Esophagus squamous epithelium (tissue), 5 donors: ENCODE measurements around the gene SV2C. TPM values are rescaled to one million over a fixed set of nuclear protein-coding genes. Genes with fewer than 3 reads are reported as not detected.

Experiments
- DNase-seq: peaks from one replicate; lab custom pipeline; 2025; lab: John Stamatoyannopoulos, UW
- H3K27ac ChIP-seq, 4 donors: fragments of 200-600 bp; sonication (generic); one replicate each; pipeline ENCODE4 v1.5.1; 2016 to 2019; ENCODE audit warnings: mild to moderate bottlenecking in 1 of 4
- H3K27me3 ChIP-seq, 4 donors: fragments of 200-600 bp; sonication (generic); 1 replicate in 3 of 4; 2 replicates in 1 of 4; pipeline versions ENCODE4 v1.5.1 to v1.6.0; 2017 to 2021; ENCODE audit warnings: antibody characterized with exemption in 1 of 4
- H3K36me3 ChIP-seq, 3 donors: fragments of 200-600 bp; sonication (generic); one replicate each; pipeline ENCODE4 v1.5.1; 2016 to 2019
- H3K4me1 ChIP-seq, 3 donors: fragments of 200-600 bp; sonication (generic); one replicate each; pipeline ENCODE4 v1.5.1; 2017 to 2019
- H3K4me3 ChIP-seq, 4 donors: fragments of 200-600 bp; sonication (generic); 1 replicate in 3 of 4; 2 replicates in 1 of 4; pipeline ENCODE4 v1.5.1; 2016 to 2019; ENCODE audit warnings: mild to moderate bottlenecking in 2 of 4, moderate library complexity in 1 of 4
- H3K9me3 ChIP-seq, 3 donors: fragments of 200-600 bp; sonication (generic); one replicate each; pipeline ENCODE4 v1.5.1; 2016 to 2019
- CTCF ChIP-seq, 6 experiments: fragments of 450-650 bp in 4 of 6; fragments of 200-600 bp in 2 of 6; sonication (generic) in 2 of 6; IDR thresholded peaks; one replicate each; pipeline ENCODE4 v1.5.1; 2016 to 2019; ENCODE audit warnings: antibody characterized with exemption in 6 of 6, mild to moderate bottlenecking in 4 of 6, moderate library complexity in 4 of 6
- POLR2A ChIP-seq, 4 donors: fragments of 450-650 bp; IDR thresholded peaks; one replicate each; pipeline ENCODE4 v1.6.1; 2017; ENCODE audit warnings: antibody characterized with exemption in 4 of 4, mild to moderate bottlenecking in 4 of 4, moderate library complexity in 3 of 4
- WGBS, 2 donors: methylation state at CpG; one replicate each; pipeline ENCODE4 v1.1.5; 2018; 5-methylcytosine and 5-hydroxymethylcytosine counted together
- intact Hi-C: fragments of 100-400 bp; cut with DNase I; formaldehyde crosslinking; loops from one replicate; pipeline ENCODE4 v1.15.0; 2022
- total RNA-seq, 4 donors: library from RNA; depleted of rRNA; stranded (reverse); fragments of >200 nt; gene quantifications; one replicate each; pipeline ENCODE4 v1.1.0, GENCODE V29; 2016
- donor health status: DM: yes; HTN: yes; CAD: no.

Gene SV2C
- total RNA-seq, 4 donors from 2014 or later, result under 0.01 to 0.26 (median 0.06) TPM

DNA sequence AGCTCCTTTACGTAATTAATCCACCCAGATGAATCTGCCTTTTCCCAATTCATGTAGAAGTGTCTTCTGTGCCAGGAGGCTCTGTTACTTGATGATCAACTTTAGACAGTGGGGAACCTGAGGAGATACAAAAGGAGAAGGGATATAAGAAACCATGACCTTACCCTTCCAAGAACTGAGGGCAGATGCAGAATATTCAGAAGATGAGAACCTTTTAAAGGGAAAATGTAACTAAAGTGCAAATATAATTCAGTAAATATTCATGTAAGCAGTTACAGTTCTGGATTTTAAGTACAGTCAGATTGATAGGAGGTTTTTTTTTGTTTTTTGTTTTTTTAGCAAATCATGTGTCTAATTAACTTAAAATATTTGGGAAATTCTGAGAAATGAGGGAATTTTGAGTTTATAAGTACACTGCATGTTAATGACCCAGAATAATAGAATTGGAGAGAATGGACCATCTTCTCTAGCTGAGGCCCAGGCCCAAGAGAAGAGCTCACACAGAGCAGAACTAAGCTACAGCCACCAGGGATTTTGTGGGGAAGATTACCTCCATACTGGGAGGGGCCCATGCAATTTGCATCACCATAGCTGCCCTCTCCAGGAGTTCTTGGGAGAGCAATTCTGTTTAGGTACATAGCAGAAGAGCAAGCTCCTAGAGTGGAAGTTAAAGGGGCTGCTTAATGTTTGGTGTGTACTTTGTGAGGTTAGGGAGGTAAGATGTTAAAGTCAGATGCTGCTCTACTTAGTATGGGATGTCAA is 61.5 kb downstream of the SV2C start:
- Histone ChIP-seq H3K36me3 (no peaks in the 10 kb centered on the region), H3K4me3 (no peak overlapping the region), H3K9me3 (no peaks in the 10 kb centered on the region), H3K4me1 (no peaks in the 10 kb centered on the region), H3K27ac (no peak overlapping the region), H3K27me3 (peaks cover 0 to 5% (median 0%) of the 10 kb centered on the region in 4 donors)
- intact Hi-C loops, result no loop called here
- no peak for DNase-seq
- TF ChIP-seq CTCF (IDR thresholded peaks at IDR 0.05) (no peak), POLR2A (IDR thresholded peaks at IDR 0.05) (no peak)
- 50 to 55% methylated on average over 1 of the region's 1 CpG for WGBS, 2 donors

DNA sequence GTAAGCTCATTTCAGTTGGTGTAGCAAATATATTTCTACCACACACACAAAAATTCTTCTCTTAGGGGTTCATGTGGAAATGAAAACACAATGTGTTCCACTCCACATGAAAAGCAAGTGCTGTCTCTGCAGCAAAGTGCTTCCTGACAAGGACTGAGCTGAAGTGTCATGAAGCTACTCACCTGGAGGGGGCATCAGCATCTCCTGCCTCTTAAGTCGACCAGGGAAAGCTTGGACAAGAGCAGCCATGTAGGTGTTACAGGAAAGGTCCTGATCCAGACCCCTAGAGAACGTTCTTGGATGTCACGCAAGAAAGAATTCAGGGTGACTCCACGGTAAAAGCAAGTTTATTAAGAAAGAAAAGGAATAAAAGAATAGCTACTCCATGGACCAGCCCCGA is 62.8 kb downstream of the SV2C start:
- 63 to 72% methylated on average over 5 of the region's 5 CpGs for WGBS, 2 donors

DNA sequence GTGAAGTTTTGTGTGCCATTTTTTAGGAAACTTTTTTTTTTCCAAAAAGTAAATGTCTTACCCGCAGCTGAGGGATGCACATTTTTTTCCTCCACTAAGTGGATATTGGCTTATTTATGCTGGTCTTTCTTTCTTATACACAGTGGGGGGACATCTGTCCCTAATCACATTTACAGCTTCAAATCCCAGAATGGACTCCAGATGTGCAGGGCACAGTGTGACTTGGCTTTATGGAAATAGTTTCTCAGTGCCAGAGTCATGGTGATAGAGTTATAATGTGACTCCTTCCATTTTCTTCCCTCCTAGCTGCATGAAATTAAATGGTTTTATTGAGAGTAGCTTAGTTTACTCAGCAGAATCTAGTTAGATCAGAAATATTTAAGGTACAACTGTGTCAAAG is 66.5 kb downstream of the SV2C start:
- no peak overlapping the region for H3K4me3 ChIP-seq
- TF ChIP-seq POLR2A (IDR thresholded peaks at IDR 0.05), result no peak
- no peak for TF ChIP-seq CTCF (IDR thresholded peaks at IDR 0.05)
- H3K4me1 ChIP-seq, result no peaks in the 10 kb centered on the region
- H3K27ac ChIP-seq, result no peak overlapping the region
- no peak for DNase-seq
- H3K27me3 ChIP-seq, result no peaks in the 10 kb centered on the region
- WGBS, 2 donors, result 40 to 57% methylated on average over 1 of the region's 1 CpG
- intact Hi-C loops, result no loop called here
- H3K9me3 ChIP-seq, result no peaks in the 10 kb centered on the region
- H3K36me3 ChIP-seq, result no peaks in the 10 kb centered on the region

More for the DNA sequence above, 62.8 kb downstream of the SV2C start:
- DNase-seq, result no peak
- TF ChIP-seq CTCF (IDR thresholded peaks at IDR 0.05) (no peak), POLR2A (IDR thresholded peaks at IDR 0.05) (no peak)
- Histone ChIP-seq H3K4me3 (no peak overlapping the region), H3K9me3 (no peaks in the 10 kb centered on the region), H3K36me3 (no peaks in the 10 kb centered on the region), H3K27ac (no peak overlapping the region), H3K27me3 (no peaks in the 10 kb centered on the region), H3K4me1 (no peaks in the 10 kb centered on the region)
- intact Hi-C loops, result no loop called here

GRCh38 chr5:76152161-76152560 is 69.0 kb downstream of the SV2C start:
- no peak overlapping the region for H3K4me3 ChIP-seq
- intact Hi-C loops, result no loop called here
- TF ChIP-seq CTCF (IDR thresholded peaks at IDR 0.05) (no peak), POLR2A (IDR thresholded peaks at IDR 0.05) (no peak)
- DNase-seq, result no peak
- 54 to 65% methylated on average over 3 of the region's 3 CpGs for WGBS, 2 donors
- H3K36me3 ChIP-seq, result no peaks in the 10 kb centered on the region
- no peaks in the 10 kb centered on the region for H3K4me1 ChIP-seq
- no peaks in the 10 kb centered on the region for H3K9me3 ChIP-seq
- peaks cover 0 to 7% (median 0%) of the 10 kb centered on the region in 4 donors for H3K27me3 ChIP-seq
- H3K27ac ChIP-seq, result no peak overlapping the region

GRCh38 chr5:76152700-76153099 is 69.5 kb downstream of the SV2C start:
- 50% methylated on average over 1 of the region's 1 CpG for WGBS, 2 donors

More at GRCh38 chr5:76152700-76153099, 69.5 kb downstream of the SV2C start:
- H3K4me1 ChIP-seq, result no peaks in the 10 kb centered on the region
- H3K36me3 ChIP-seq, result no peaks in the 10 kb centered on the region
- H3K9me3 ChIP-seq, result no peaks in the 10 kb centered on the region
- DNase-seq, result no peak
- peaks cover 0 to 7% (median 0%) of the 10 kb centered on the region in 4 donors for H3K27me3 ChIP-seq
- intact Hi-C loops, result no loop called here
- H3K4me3 ChIP-seq, result no peak overlapping the region
- H3K27ac ChIP-seq, result no peak overlapping the region
- TF ChIP-seq POLR2A (IDR thresholded peaks at IDR 0.05), result no peak
- no peak for TF ChIP-seq CTCF (IDR thresholded peaks at IDR 0.05)
